Smooth muscle cell (in vitro differentiated cells): ENCODE results near the gene TM4SF1. TPM values are rescaled to one million over a fixed set of nuclear protein-coding genes. Genes with fewer than 3 reads are reported as not detected.

Experiments
- DNase-seq: peaks from one replicate; lab custom pipeline; 2025; ENCODE audit not compliant: unreplicated experiment; lab: John Stamatoyannopoulos, UW
- H2AFZ ChIP-seq: fragments of 200-600 bp; sonication (generic); 2 replicates; pipeline ENCODE4 v1.6.0; 2016; ENCODE audit warnings: antibody characterized with exemption, low read depth, mild to moderate bottlenecking
- H3F3A ChIP-seq: fragments of 200-600 bp; sonication (generic); 2 replicates; pipeline ENCODE4 v1.6.0; 2017; ENCODE audit warnings: antibody characterized with exemption, low read depth
- H3K27ac ChIP-seq: fragments of 200-600 bp; sonication (generic); 2 replicates; pipeline ENCODE4 v1.5.1; 2016; ENCODE audit warnings: low read depth, mild to moderate bottlenecking
- H3K27me3 ChIP-seq: fragments of 200-600 bp; sonication (generic); 2 replicates; pipeline ENCODE4 v1.6.1; 2016; ENCODE audit warnings: low read depth, mild to moderate bottlenecking
- H3K36me3 ChIP-seq: fragments of 200-600 bp; sonication (generic); 2 replicates; pipeline ENCODE4 v1.5.1; 2016; ENCODE audit warnings: low read depth
- H3K4me1 ChIP-seq: fragments of 200-600 bp; sonication (generic); 2 replicates; pipeline ENCODE4 v1.5.1; 2016; ENCODE audit warnings: low read depth
- H3K4me2 ChIP-seq: fragments of 200-600 bp; sonication (generic); 2 replicates; pipeline ENCODE4 v1.6.0; 2016; ENCODE audit warnings: mild to moderate bottlenecking
- H3K4me3 ChIP-seq: fragments of 200-600 bp; sonication (generic); 2 replicates; pipeline ENCODE4 v1.5.1; 2016; ENCODE audit warnings: mild to moderate bottlenecking
- H3K79me2 ChIP-seq: fragments of 200-600 bp; sonication (generic); 2 replicates; pipeline ENCODE4 v1.6.0; 2016; ENCODE audit warnings: low read depth, mild to moderate bottlenecking
- H3K9ac ChIP-seq: fragments of 200-600 bp; sonication (generic); 2 replicates; pipeline ENCODE4 v1.6.0; 2016; ENCODE audit warnings: low read depth
- H3K9me3 ChIP-seq: fragments of 200-600 bp; sonication (generic); replicated peaks from 2 replicates; pipeline ENCODE4 v1.5.1; 2016; ENCODE audit warnings: low read depth
- H4K20me1 ChIP-seq: fragments of 200-600 bp; sonication (generic); 2 replicates; pipeline ENCODE4 v1.6.0; 2016; ENCODE audit warnings: low read depth
- CTCF ChIP-seq: fragments of 200-600 bp; sonication (generic); IDR thresholded peaks from 2 replicates; pipeline ENCODE4 v1.5.1; 2017; ENCODE audit warnings: borderline replicate concordance, mild to moderate bottlenecking, antibody characterized with exemption; ENCODE audit not compliant: insufficient read depth, poor library complexity, severe bottlenecking
- WGBS: methylation state at CpG from one replicate; pipeline ENCODE4 v1.1.7; 2016; ENCODE audit warnings: low lambda C conversion rate; 5-methylcytosine and 5-hydroxymethylcytosine counted together
- polyA plus RNA-seq: library from polyadenylated mRNA; unstranded; fragments of >200 nt; fragmentation: Nextera tagmentation; extraction: Ambion mirVana; gene quantifications from 2 replicates; pipeline ENCODE4 v1.2.1, GENCODE V29; 2016
- total RNA-seq: library from RNA; depleted of rRNA; stranded (reverse); fragments of >200 nt; gene quantifications from 2 replicates; pipeline ENCODE4 v1.2.3, GENCODE V29; 2014

Gene TM4SF1
- total and polyA plus RNA-seq, 2 experiments from 2014 or later: 37.5 to 134 TPM

- Histone ChIP-seq H3K4me2 (no peak overlapping the region), H3K9ac (no peak overlapping the region)
Measured at GRCh38 chr3:149321136-149321535, 56.3 kb downstream of the TM4SF1 start.

GRCh38 chr3:149319750-149320149 lies 57.7 kb downstream of the TM4SF1 start:
- no peaks in the 10 kb centered on the region for H3K36me3 ChIP-seq
- peaks cover 12% of the 10 kb centered on the region for H3F3A ChIP-seq
- H3K4me2 ChIP-seq: no peak overlapping the region
- no peaks in the 10 kb centered on the region for H3K79me2 ChIP-seq
- H3K9me3 ChIP-seq: no peaks in the 10 kb centered on the region
- H4K20me1 ChIP-seq: no peaks in the 10 kb centered on the region
- no peak overlapping the region for H3K27ac ChIP-seq
- WGBS: 98% methylated on average over 3 of the region's 3 CpGs
- no peak overlapping the region for H3K9ac ChIP-seq
- H3K27me3 ChIP-seq: no peaks in the 10 kb centered on the region
- DNase-seq: no peak
- TF ChIP-seq CTCF: no peak
- H3K4me3 ChIP-seq: no peak overlapping the region
- H3K4me1 ChIP-seq: peaks cover 8% of the 10 kb centered on the region
- no peak overlapping the region for H2AFZ ChIP-seq

More at GRCh38 chr3:149321136-149321535, 56.3 kb downstream of the TM4SF1 start:
- Histone ChIP-seq H2AFZ (no peak overlapping the region), H3K36me3 (no peaks in the 10 kb centered on the region), H3K27me3 (no peaks in the 10 kb centered on the region), H4K20me1 (no peaks in the 10 kb centered on the region), H3K27ac (no peak overlapping the region), H3F3A (no peaks in the 10 kb centered on the region), H3K79me2 (no peaks in the 10 kb centered on the region), H3K9me3 (no peaks in the 10 kb centered on the region), H3K4me3 (no peak overlapping the region), H3K4me1 (no peaks in the 10 kb centered on the region)
- no peak for DNase-seq
- no peak for TF ChIP-seq CTCF

Other genes with a start within 250 kb of the TM4SF1 start
- gene HPS3, start 248.0 kb downstream of the TM4SF1 start, total RNA-seq: 25.4 and 26.0 TPM in 2 replicates
- 12.3 and 19.7 TPM in 2 replicates for gene HPS3, start 248.0 kb downstream of the TM4SF1 start, polyA plus RNA-seq
- gene CP, start 155.8 kb downstream of the TM4SF1 start, total RNA-seq: 2.5 and 2.6 TPM in 2 replicates
- gene CP, start 155.8 kb downstream of the TM4SF1 start, polyA plus RNA-seq: 0.67 TPM in 1 of 2 replicates, not detected in the other
- 0.40 and 0.58 TPM in 2 replicates for gene TM4SF18, start 44.0 kb downstream of the TM4SF1 start, total RNA-seq
- 0.37 and 0.86 TPM in 2 replicates for gene TM4SF18, start 44.0 kb downstream of the TM4SF1 start, polyA plus RNA-seq
- not detected in 2 replicates for gene TM4SF4, start 97.0 kb upstream of the TM4SF1 start, total RNA-seq
- gene TM4SF4, start 97.0 kb upstream of the TM4SF1 start, polyA plus RNA-seq: 0.15 and 0.29 TPM in 2 replicates